Cardiac atrium fibroblast (primary cell): Measurements from ENCODE around the gene TPGS2. TPM values are rescaled to one million over a fixed set of nuclear protein-coding genes. Genes with fewer than 3 reads are reported as not detected.

ENCODE experiments used
- total RNA-seq: library from RNA; depleted of rRNA; stranded (reverse); fragments of >200 nt; gene quantifications from 2 replicates; pipeline ENCODE4 v1.2.3, GENCODE V29; 2015

TPGS2 gene
- 140 and 185 TPM in 2 replicates for total RNA-seq

GRCh38 chr18:36828630-36829361, at the start of gene TPGS2, which contains the start of gene KIAA1328:
Gene TPGS2, minus strand, starts transcription at chr18:36829002. Its CDS starts 235 bp downstream, at chr18:36828767.
Gene KIAA1328, plus strand, starts transcription at chr18:36829127. Its CDS starts 12 bp downstream, at chr18:36829139.

Other genes with a start within 250 kb of the TPGS2 start
- 2.9 and 4.2 TPM in 2 replicates for gene KIAA1328, start 125 bp upstream of the TPGS2 start, total RNA-seq